Lower lobe of right lung (tissue), 2 donors: ENCODE results near the gene NCOA4. TPM values are rescaled to one million over a fixed set of nuclear protein-coding genes. Genes with fewer than 3 reads are reported as not detected.

ENCODE experiments used
- ATAC-seq, 2 donors: fragments of 200-7000 bp; cut with Tn5 transposase; one replicate each; pipeline ENCODE4 v1.9.1; 2020 to 2022; ENCODE audit warnings: mild to moderate bottlenecking in 2 of 2, moderate library complexity in 2 of 2
- DNase-seq: peaks from one replicate; pipeline ENCODE4 v3.0.0-alpha.2; 2020
- H3K27ac ChIP-seq: fragments of 200-600 bp; one replicate; pipeline ENCODE4 v1.8.0; 2022
- H3K27me3 ChIP-seq: fragments of 200-600 bp; one replicate; pipeline ENCODE4 v1.8.0; 2022; ENCODE audit warnings: low read depth
- H3K36me3 ChIP-seq: fragments of 200-600 bp; one replicate; pipeline ENCODE4 v1.8.0; 2022; ENCODE audit warnings: mild to moderate bottlenecking
- H3K4me1 ChIP-seq: fragments of 200-600 bp; one replicate; pipeline ENCODE4 v1.8.0; 2022
- H3K4me3 ChIP-seq: fragments of 200-600 bp; one replicate; pipeline ENCODE4 v1.8.0; 2022; ENCODE audit warnings: mild to moderate bottlenecking
- H3K9me3 ChIP-seq: fragments of 200-600 bp; one replicate; pipeline ENCODE4 v1.8.0; 2022
- intact Hi-C: fragments of 100-400 bp; cut with DNase I; formaldehyde crosslinking; loops from one replicate; pipeline ENCODE4 v1.11.0; 2022
- total RNA-seq: library from RNA; stranded (reverse); fragmentation: NEBNext Ultra II Directional; extraction: Animal tissue kit (Norgen Biotek cat#: 25700); gene quantifications from one replicate; pipeline ENCODE4 v1.2.1, GENCODE V29; 2021
- TF ChIP-seq, protein P1 (sequence below): fragments of 200-600 bp; IDR thresholded peaks from one replicate; pipeline ENCODE4 v1.8.0; 2022; ENCODE audit warnings: antibody characterized with exemption, mild to moderate bottlenecking
- donor health status: DM: no; HTN: yes; CAD: no; lungs with severe emphysema.

Gene NCOA4
- total RNA-seq, 1 donor from 2014 or later, result 194 TPM

DNA sequence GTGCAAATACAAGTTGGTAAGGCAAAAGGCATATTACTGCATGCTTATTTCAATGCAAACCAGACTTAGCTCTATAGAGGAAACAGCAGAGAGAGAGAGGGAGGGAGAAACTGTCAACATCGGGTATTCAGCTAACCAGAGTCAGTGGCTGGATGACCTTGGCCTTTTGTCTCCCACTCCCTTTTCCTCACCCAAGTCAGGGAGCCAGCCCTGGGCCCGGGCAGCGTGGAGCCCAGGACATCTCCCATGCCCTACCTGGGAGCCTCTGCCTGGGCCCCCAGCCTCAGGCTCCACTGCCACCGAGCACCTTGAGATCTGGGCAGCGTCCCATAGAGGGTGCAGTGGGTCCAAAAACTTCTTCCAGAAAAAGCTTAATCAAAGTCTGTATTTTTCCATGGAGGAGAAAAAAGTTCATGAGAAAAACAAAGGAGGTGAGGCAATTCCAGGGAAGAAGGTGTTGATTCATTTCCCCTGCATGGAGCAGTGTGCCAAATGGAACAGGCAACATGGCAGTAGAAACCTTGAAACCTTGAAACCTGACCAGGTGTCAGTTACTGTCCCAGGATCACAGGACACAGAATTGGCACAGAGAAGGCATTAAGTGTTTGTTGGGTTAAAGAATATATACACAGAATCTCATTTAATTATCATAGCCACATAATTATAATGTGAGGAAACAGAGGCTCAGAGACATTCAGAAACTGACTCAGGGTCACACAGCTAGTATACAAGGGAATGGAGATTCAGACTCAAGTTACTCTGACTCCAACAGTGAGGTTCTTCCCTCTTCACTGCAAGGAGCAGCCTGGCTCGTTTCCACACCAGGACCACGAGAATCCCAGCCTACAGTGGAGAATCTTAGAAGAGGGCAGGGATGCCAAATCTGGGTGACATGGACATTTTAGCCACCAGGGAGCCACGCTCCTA, 5.8 kb upstream of the NCOA4 start:
- intact Hi-C loops, result no loop called here
- ATAC-seq (no peak), DNase-seq (no peak)
- TF ChIP-seq, protein P1, sequence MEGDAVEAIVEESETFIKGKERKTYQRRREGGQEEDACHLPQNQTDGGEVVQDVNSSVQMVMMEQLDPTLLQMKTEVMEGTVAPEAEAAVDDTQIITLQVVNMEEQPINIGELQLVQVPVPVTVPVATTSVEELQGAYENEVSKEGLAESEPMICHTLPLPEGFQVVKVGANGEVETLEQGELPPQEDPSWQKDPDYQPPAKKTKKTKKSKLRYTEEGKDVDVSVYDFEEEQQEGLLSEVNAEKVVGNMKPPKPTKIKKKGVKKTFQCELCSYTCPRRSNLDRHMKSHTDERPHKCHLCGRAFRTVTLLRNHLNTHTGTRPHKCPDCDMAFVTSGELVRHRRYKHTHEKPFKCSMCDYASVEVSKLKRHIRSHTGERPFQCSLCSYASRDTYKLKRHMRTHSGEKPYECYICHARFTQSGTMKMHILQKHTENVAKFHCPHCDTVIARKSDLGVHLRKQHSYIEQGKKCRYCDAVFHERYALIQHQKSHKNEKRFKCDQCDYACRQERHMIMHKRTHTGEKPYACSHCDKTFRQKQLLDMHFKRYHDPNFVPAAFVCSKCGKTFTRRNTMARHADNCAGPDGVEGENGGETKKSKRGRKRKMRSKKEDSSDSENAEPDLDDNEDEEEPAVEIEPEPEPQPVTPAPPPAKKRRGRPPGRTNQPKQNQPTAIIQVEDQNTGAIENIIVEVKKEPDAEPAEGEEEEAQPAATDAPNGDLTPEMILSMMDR, result no peak
- Histone ChIP-seq H3K27me3 (no peaks in the 10 kb centered on the region), H3K27ac (no peak overlapping the region), H3K4me1 (no peaks in the 10 kb centered on the region), H3K36me3 (no peaks in the 10 kb centered on the region), H3K9me3 (no peaks in the 10 kb centered on the region), H3K4me3 (no peak overlapping the region)

DNA sequence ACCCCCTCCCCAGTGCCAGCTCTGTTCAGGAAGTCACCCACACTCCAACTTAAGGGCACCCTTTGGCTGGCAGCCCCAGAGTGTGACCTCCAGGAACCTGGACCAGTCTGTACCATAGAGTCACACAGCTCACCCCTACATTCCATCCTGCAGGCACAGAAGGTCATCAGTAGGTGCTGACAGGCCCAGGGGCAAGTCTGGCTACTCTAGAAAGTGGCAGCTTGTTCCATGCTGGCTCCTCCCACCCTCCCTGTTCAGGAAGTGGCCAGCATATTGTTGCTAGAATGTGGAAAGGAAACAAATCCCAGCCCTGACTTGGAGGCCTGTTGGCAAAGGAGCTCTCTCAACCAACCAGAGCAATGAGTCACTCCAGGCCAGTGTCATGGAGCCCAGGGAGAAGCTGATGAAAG, 3.2 kb upstream of the NCOA4 start:
- intact Hi-C loops, result no loop called here
- H3K9me3 ChIP-seq, result no peaks in the 10 kb centered on the region
- H3K4me3 ChIP-seq, result no peak overlapping the region
- DNase-seq (no peak), ATAC-seq (no peak)
- no peaks in the 10 kb centered on the region for H3K36me3 ChIP-seq
- TF ChIP-seq, protein P1, result no peak
- H3K27me3 ChIP-seq, result no peaks in the 10 kb centered on the region
- no peak overlapping the region for H3K27ac ChIP-seq
- peaks cover 13% of the 10 kb centered on the region for H3K4me1 ChIP-seq

DNA sequence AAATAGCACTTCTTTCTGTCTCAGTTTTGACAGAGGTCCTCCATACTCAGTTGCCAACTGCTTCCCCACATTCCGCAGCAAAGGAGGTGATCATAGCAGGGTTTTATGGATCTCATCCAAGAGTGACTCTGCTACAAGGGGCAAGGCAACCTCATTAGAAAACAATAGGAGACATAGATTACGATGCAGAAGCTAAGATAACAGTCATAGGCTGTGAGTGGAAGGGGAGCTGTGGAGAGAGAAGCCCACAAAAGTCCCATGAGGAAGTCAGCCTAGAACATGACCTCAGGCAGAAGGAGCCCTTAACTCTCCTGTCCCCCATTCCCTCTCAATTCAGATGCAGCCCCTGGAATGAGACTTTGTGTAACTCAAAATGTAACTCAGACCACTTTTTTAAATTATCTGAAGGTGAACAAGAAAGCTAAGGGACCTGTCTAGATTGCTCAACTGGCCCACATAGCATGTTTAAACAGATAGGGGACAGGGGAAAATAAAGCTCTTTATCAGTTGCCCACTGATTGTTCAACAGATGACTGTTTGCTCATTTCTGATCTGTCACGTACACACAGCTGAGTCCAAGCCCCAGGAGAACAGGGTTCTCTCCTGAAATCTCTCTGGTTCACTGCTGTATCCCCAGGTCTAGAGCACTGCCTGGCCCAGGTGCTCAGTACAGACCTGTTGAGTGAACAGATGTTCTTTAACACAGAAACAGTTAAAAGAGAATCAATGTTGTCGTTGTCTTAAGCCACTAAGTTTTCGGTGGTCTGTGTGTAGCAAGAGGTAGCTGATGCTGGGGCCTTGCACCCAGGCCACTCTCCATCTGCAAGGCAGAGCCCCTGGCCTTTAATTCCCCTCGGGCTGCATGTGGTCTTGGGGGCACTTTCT, 1.5 kb upstream of the NCOA4 start:
- Histone ChIP-seq H3K4me1 (peaks cover 29% of the 10 kb centered on the region), H3K4me3 (no peak overlapping the region), H3K27ac (no peak overlapping the region)

DNA sequence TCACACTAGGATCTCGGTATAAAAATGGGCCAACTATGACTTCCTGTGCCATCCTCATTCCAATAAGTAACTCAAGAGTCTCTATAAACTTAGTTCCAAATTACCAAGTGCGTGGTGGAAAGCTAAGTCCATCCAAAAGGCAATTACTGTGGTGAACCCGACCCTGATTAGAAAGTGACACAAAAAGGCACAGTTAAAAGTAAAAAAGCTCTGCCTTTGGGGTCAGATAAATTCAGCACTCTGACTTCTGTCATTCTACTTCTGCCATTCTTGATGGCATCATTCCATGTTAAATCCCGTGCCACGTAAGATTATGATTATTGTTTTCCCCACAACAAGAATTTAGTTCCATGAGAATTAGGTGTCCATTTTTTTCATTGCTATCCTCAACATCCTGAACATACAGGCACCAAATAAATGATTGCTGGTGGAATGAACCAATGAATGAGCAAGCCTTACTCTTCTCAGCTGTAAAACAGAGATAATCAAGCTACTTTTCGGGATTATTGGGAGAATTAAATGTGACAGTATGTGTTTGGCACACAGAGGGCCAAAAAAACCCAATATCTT, 877 bp downstream of the NCOA4 start:
- DNase-seq, result no peak
- peaks cover 52% of the 10 kb centered on the region for H3K4me1 ChIP-seq
- peak overlapping the region; percentile 93 for H3K27ac ChIP-seq
- intact Hi-C loops, result no loop called here
- no peak for ATAC-seq
- peak overlapping the region; percentile 83 for H3K4me3 ChIP-seq
- TF ChIP-seq, protein P1, result no peak
- H3K9me3 ChIP-seq, result no peaks in the 10 kb centered on the region
- H3K27me3 ChIP-seq, result no peaks in the 10 kb centered on the region
- H3K36me3 ChIP-seq, result no peaks in the 10 kb centered on the region

More for the DNA sequence above, 1.5 kb upstream of the NCOA4 start:
- Histone ChIP-seq H3K36me3 (no peaks in the 10 kb centered on the region), H3K9me3 (no peaks in the 10 kb centered on the region), H3K27me3 (no peaks in the 10 kb centered on the region)
- DNase-seq (no peak), ATAC-seq (no peak)
- TF ChIP-seq, protein P1, result no peak
- intact Hi-C loops, result no loop called here
